DOHH2 (cell line): ENCODE data around the gene FLAD1.
"Not testable (repeated sequence)": the region's sequence is repeated elsewhere in the genome, so short reads cannot be mapped to it uniquely, and the experiment has no call there.

Source experiments
- H3F3A ChIP-seq: fragments of 200-600 bp; sonication (generic), shearing (Covaris generic); 2 replicates; pipeline ENCODE4 v1.6.0; 2016; ENCODE audit warnings: antibody characterized with exemption, mild to moderate bottlenecking; ENCODE audit not compliant: control insufficient read depth, insufficient read depth
- H3K27ac ChIP-seq: fragments of 200-600 bp; sonication (generic); 2 replicates; pipeline ENCODE4 v1.5.1; 2014; ENCODE audit warnings: low read depth, mild to moderate bottlenecking, low read length, moderate library complexity
- H3K27me3 ChIP-seq: fragments of 200-600 bp; sonication (generic); 2 replicates; pipeline ENCODE4 v1.6.1; 2014; ENCODE audit warnings: mild to moderate bottlenecking, low read length, mixed read lengths; ENCODE audit not compliant: control insufficient read depth
- H3K36me3 ChIP-seq: fragments of 200-600 bp; sonication (generic); 2 replicates; pipeline ENCODE4 v1.6.1; 2014; ENCODE audit warnings: mild to moderate bottlenecking, low read length, moderate library complexity, mixed read lengths; ENCODE audit not compliant: control insufficient read depth
- H3K4me1 ChIP-seq: fragments of 200-600 bp; sonication (generic); 2 replicates; pipeline ENCODE4 v1.6.1; 2014; ENCODE audit warnings: mild to moderate bottlenecking, low read length, mixed read lengths; ENCODE audit not compliant: control insufficient read depth
- H3K4me2 ChIP-seq: fragments of 200-600 bp; sonication (generic); 2 replicates; pipeline ENCODE4 v1.6.0; 2014; ENCODE audit warnings: mild to moderate bottlenecking, low read length, moderate library complexity
- H3K4me3 ChIP-seq: fragments of 200-600 bp; sonication (generic); 2 replicates; pipeline ENCODE4 v1.5.1; 2014; ENCODE audit warnings: mild to moderate bottlenecking, low read length, mixed read lengths
- H3K79me2 ChIP-seq: fragments of 200-600 bp; sonication (generic); 2 replicates; pipeline ENCODE4 v1.6.1; 2014; ENCODE audit warnings: mild to moderate bottlenecking, low read length, mixed read lengths; ENCODE audit not compliant: control insufficient read depth
- H3K9me2 ChIP-seq: fragments of 200-600 bp; sonication (generic); replicated peaks from 2 replicates; pipeline ENCODE4 v1.6.1; 2014; ENCODE audit warnings: mild to moderate bottlenecking, low read length, mixed read lengths; ENCODE audit not compliant: control insufficient read depth
- H3K9me3 ChIP-seq: fragments of 200-600 bp; sonication (generic); 2 replicates; pipeline ENCODE4 v1.6.1; 2014; ENCODE audit warnings: antibody characterized with exemption, low read length, mixed read lengths; ENCODE audit not compliant: control insufficient read depth, insufficient read depth
- H4K20me1 ChIP-seq: fragments of 200-600 bp; sonication (generic); 2 replicates; pipeline ENCODE4 v1.6.0; 2014; ENCODE audit warnings: low read depth, mild to moderate bottlenecking, antibody characterized with exemption, low read length, moderate library complexity; ENCODE audit not compliant: control insufficient read depth, insufficient read depth
- CTCF ChIP-seq: fragments of 200-600 bp; sonication (generic); IDR thresholded peaks from one replicate; pipeline ENCODE4 v1.5.1; 2014; ENCODE audit warnings: antibody characterized with exemption, mild to moderate bottlenecking, low read depth, low read length; ENCODE audit not compliant: poor library complexity, severe bottlenecking
- EZH2phosphoT487 ChIP-seq: fragments of 200-600 bp; sonication (generic); IDR thresholded peaks from 2 replicates; pipeline ENCODE4 v1.6.1; 2017; ENCODE audit warnings: borderline replicate concordance, mild to moderate bottlenecking, antibody characterized with exemption, low read length, moderate library complexity, mixed read lengths

FLAD1 gene

GRCh38 chr1:154974102-154974807 is 8.9 kb upstream of the FLAD1 start, which contains the start of gene CKS1B:
TSS of gene CKS1B (plus strand) at chr1:154974681. CDS start at chr1:154974746, 65 bp downstream.
- peak within 1 kb of the TSS; percentile 83 for H3K4me2 ChIP-seq
- TF ChIP-seq EZH2phosphoT487: no peak
- no peak for TF ChIP-seq CTCF
- peaks cover 89% of the 10 kb centered on the region for H3K79me2 ChIP-seq
- H3F3A ChIP-seq: peaks cover 17% of the 10 kb centered on the region
- H3K9me3 ChIP-seq: no peaks in the 10 kb centered on the region
- H3K4me3 ChIP-seq: peak within 1 kb of the TSS; percentile 95
- H3K27ac ChIP-seq: peak within 1 kb of the TSS; percentile 82
- no peaks in the 10 kb centered on the region for H3K27me3 ChIP-seq
- H3K9me2 ChIP-seq: no peaks in the 10 kb centered on the region
- H4K20me1 ChIP-seq: peaks cover 14% of the 10 kb centered on the region; the same call in 1 of the 2 replicates
- H3K36me3 ChIP-seq: peaks cover 59% of the 10 kb centered on the region
- H3K4me1 ChIP-seq: peaks cover 54% of the 10 kb centered on the region

- peaks cover 59% of the 10 kb centered on the region for H3K36me3 ChIP-seq
- H4K20me1 ChIP-seq: peaks cover 14% of the 10 kb centered on the region; the same call in 1 of the 2 replicates
- H3K9me2 ChIP-seq: no peaks in the 10 kb centered on the region
- peak overlapping the region; percentile 82 for H3K27ac ChIP-seq
- peak overlapping the region; percentile 95 for H3K4me3 ChIP-seq
- TF ChIP-seq EZH2phosphoT487 (no peak), CTCF (no peak)
- H3K27me3 ChIP-seq: no peaks in the 10 kb centered on the region
- H3K9me3 ChIP-seq: no peaks in the 10 kb centered on the region
- peaks cover 90% of the 10 kb centered on the region for H3K79me2 ChIP-seq
- peaks cover 21% of the 10 kb centered on the region for H3F3A ChIP-seq
- peak overlapping the region; percentile 83 for H3K4me2 ChIP-seq
- H3K4me1 ChIP-seq: peaks cover 54% of the 10 kb centered on the region
These were observed 8.2 kb upstream of the FLAD1 start for GRCh38 chr1:154974808-154975408.

GRCh38 chr1:154975409-154976059 is 7.6 kb upstream of the FLAD1 start:
- Histone ChIP-seq H3K9me2 (no peaks in the 10 kb centered on the region), H3F3A (peaks cover 21% of the 10 kb centered on the region), H3K4me2 (peak overlapping the region; percentile 83), H3K36me3 (peaks cover 57% of the 10 kb centered on the region), H3K4me3 (peak overlapping the region; percentile 95), H4K20me1 (peaks cover 14% of the 10 kb centered on the region; the same call in 1 of the 2 replicates), H3K79me2 (peaks cover 87% of the 10 kb centered on the region), H3K4me1 (peaks cover 50% of the 10 kb centered on the region), H3K27ac (peak overlapping the region; percentile 82), H3K27me3 (no peaks in the 10 kb centered on the region), H3K9me3 (no peaks in the 10 kb centered on the region)
- TF ChIP-seq EZH2phosphoT487: no peak
- TF ChIP-seq CTCF: no peak

- not testable (repeated sequence) for H3K4me3 ChIP-seq, H3K27ac ChIP-seq, H3K27me3 ChIP-seq, H4K20me1 ChIP-seq, H3K9me3 ChIP-seq, H3K9me2 ChIP-seq
- Histone ChIP-seq H3K36me3 (peaks cover 63% of the 10 kb centered on the region), H3F3A (peaks cover 24% of the 10 kb centered on the region), H3K4me1 (peaks cover 46% of the 10 kb centered on the region), H3K4me2 (peak overlapping the region; percentile 83; the same call in 1 of the 2 replicates), H3K79me2 (peaks cover 86% of the 10 kb centered on the region)
These were observed 5.4 kb upstream of the FLAD1 start for GRCh38 chr1:154977762-154978161.
